Effector memory CD8-positive, alpha-beta T cell (primary cell): Measurements from ENCODE around the gene NFIX.

ENCODE experiments used
- ATAC-seq: fragments of 150-1000 bp; cut with Tn5 transposase; replicated peaks from 2 replicates; pipeline ENCODE4 v1.10.0; 2021; ENCODE audit warnings: mild to moderate bottlenecking, moderate library complexity
- DNase-seq, 3 experiments: peaks; one replicate each; pipeline ENCODE4 v3.0.0; 2021
- H3K27ac Mint-ChIP-seq, 2 donors: one replicate each; pipeline ENCODE4 v1.8.0; 2022; ENCODE audit warnings: mild to moderate bottlenecking in 2 of 2, mixed read lengths in 2 of 2, moderate library complexity in 2 of 2
- H3K27me3 Mint-ChIP-seq, 2 donors: one replicate each; pipeline ENCODE4 v1.8.0; 2022; ENCODE audit warnings: mixed read lengths in 2 of 2
- H3K36me3 Mint-ChIP-seq: one replicate; pipeline ENCODE4 v1.8.0; 2022; ENCODE audit warnings: mild to moderate bottlenecking, moderate library complexity, mixed read lengths; ENCODE audit not compliant: insufficient read depth
- H3K4me1 Mint-ChIP-seq, 2 donors: one replicate each; pipeline ENCODE4 v1.8.0; 2022; ENCODE audit warnings: low read depth in 2 of 2, mixed read lengths in 2 of 2
- H3K4me3 Mint-ChIP-seq, 2 donors: one replicate each; pipeline ENCODE4 v1.8.0; 2022; ENCODE audit warnings: mild to moderate bottlenecking in 2 of 2, mixed read lengths in 2 of 2, moderate library complexity in 2 of 2
- H3K9me3 Mint-ChIP-seq, 2 donors: one replicate each; pipeline ENCODE4 v1.8.0; 2022; ENCODE audit warnings: mixed read lengths in 2 of 2

The NFIX gene

DNA sequence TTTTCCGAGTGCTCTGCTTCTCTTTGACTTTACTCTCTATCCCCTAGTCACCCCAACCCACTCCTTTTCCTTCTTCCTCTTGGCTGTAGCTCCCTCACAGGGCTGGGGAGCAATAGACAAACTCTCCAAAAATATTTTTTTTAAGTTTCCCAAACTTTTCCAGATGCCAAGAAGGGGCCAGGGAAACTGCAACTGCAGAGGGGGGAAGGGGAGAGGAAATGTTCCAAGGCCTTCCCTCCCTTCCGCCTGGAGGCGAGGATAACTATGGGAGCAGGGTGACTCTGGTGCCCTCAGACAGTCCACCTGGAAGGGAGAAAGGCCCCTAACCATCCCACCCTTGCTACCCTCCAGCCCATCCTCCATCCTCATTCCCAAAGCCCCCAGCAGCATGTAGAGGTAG lies 58.0 kb downstream of the NFIX start:
- Mint-ChIP-seq H3K27ac (no peak overlapping the region), H3K4me1 (peaks cover 8 to 10% of the 10 kb centered on the region in 2 donors), H3K36me3 (no peaks in the 10 kb centered on the region), H3K27me3 (peaks cover 0 to 45% of the 10 kb centered on the region in 2 donors), H3K4me3 (no peak overlapping the region), H3K9me3 (no peaks in the 10 kb centered on the region)
- ATAC-seq (no peak), DNase-seq (no peak)

DNA sequence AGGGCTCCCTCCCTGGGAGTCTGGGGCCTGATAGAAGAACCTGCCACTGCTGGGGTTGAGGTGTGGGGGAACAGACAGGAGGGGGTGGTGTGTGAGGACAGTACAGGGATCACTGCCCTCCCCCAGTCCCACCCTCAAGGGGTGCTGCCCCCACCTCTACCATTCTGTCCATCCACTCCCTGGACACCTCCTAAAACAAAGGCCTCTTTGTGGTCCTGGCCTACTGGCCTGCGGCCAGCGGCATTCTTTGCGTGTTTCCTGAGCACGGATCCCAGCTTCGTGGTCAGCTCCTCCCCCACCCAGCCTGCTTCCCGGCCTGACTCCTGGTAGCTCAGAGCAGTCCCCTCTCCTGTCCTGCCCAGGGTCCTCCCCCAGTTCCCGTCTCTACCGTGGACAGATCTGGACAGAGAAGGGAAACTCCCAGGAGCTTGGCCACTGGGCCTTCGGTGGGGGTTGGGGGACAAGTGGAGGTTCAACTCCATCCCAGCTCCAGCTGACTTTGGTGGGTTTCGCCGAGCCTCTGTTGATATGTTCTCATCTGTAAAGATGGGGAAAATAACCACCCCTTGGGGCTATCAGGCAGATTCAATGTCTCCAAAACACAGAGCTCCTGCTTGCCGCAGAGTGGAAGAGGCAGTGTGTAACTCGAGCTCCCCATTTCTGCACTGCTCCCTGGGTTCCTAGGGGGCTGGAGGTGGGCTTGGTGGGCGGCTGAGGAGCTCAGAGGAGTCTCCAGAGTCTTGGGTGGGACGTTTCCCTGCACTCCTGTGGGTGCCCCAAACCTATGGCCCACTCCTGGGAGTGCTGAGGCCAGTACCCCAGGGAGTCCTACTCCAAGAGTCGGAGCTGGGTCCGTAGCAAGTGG lies 58.7 kb downstream of the NFIX start:
- no peak overlapping the region for H3K4me3 Mint-ChIP-seq

DNA sequence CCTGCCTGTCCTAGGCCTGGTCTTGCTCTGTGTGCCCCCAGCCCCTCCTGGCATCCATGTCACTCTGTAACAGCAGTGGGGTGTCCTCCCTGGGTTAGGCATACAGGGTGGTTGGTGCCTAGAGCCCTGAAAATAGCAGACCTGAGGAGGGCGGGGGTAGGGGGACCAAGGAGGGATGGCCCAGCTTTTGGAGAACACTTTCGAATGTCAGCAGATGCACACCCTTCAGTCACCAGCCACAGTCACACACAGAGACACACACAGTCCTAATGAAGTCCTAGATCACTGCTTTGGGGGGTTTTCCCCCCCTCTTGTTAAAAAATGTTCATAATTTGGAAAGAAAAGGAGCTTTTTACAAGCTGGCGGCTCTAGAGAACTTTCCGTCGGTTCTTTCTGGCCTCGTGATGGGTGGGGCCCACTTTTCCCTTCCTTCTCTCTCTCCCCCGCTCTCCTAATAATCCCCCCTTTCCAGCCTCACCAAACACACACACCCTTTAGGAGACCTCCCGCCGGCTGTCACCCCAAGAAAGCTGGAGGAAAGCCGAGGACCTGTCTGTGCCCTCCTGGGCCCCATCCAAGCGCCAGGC lies 59.4 kb downstream of the NFIX start:
- H3K4me3 Mint-ChIP-seq, result no peak overlapping the region
- peaks cover 0 to 52% of the 10 kb centered on the region in 2 donors for H3K27me3 Mint-ChIP-seq
- no peaks in the 10 kb centered on the region for H3K36me3 Mint-ChIP-seq
- peaks cover 7 to 12% of the 10 kb centered on the region in 2 donors for H3K4me1 Mint-ChIP-seq
- ATAC-seq (no peak), DNase-seq (no peak)
- no peaks in the 10 kb centered on the region for H3K9me3 Mint-ChIP-seq
- H3K27ac Mint-ChIP-seq, result no peak overlapping the region

More for the DNA sequence above, 58.7 kb downstream of the NFIX start:
- H3K27ac Mint-ChIP-seq, result no peak overlapping the region
- DNase-seq, result no peak
- no peaks in the 10 kb centered on the region for H3K9me3 Mint-ChIP-seq
- H3K36me3 Mint-ChIP-seq, result no peaks in the 10 kb centered on the region
- ATAC-seq, result no peak
- H3K27me3 Mint-ChIP-seq, result peaks cover 0 to 45% of the 10 kb centered on the region in 2 donors
- H3K4me1 Mint-ChIP-seq, result peaks cover 7 to 10% of the 10 kb centered on the region in 2 donors

DNA sequence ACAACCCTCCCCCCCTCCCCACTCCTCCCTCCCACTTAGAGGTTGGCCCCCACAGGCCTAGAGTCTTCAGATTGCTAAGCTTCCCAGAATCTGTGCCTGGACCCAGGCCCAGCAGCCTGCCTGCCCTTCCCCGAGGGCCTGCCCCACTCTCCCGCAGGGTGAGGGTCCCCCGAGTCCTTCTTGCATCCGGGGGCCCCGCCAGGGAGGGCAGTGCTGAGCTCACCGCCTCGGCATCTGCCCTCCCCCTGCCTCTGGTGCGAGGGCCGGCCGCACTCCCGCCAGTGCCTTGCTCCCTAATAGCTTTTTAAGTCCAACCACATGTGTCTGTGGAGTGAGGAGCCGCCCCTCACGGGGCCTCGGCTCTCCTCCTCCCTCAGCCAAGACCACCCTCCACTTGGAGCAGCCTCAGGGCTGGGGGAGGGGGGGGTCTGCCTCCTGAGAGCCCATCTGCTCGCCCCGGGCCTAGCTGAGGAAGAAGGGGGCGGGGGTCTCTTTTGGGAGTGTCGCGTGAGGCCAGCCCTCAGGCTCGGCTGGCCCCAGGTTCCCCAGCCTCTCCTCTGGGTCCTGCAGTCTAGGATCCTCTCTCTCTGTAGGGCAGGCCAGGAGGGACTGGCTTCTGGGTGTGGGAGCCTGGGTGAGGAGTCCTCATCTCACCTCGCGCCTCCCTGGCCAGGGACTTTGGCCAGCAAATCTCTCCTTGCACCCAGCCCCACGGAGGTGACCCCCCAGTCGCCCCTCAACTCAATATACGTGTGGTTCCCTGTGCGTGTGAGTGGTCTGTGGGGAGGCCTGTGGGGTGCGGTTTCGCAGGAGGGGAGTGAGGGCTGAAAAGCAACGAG lies 60.2 kb downstream of the NFIX start:
- Mint-ChIP-seq H3K4me3 (no peak overlapping the region), H3K27ac (no peak overlapping the region), H3K4me1 (peaks cover 7 to 12% of the 10 kb centered on the region in 2 donors), H3K27me3 (peaks cover 0 to 53% of the 10 kb centered on the region in 2 donors), H3K36me3 (no peaks in the 10 kb centered on the region), H3K9me3 (no peaks in the 10 kb centered on the region)
- DNase-seq (no peak), ATAC-seq (no peak)

DNA sequence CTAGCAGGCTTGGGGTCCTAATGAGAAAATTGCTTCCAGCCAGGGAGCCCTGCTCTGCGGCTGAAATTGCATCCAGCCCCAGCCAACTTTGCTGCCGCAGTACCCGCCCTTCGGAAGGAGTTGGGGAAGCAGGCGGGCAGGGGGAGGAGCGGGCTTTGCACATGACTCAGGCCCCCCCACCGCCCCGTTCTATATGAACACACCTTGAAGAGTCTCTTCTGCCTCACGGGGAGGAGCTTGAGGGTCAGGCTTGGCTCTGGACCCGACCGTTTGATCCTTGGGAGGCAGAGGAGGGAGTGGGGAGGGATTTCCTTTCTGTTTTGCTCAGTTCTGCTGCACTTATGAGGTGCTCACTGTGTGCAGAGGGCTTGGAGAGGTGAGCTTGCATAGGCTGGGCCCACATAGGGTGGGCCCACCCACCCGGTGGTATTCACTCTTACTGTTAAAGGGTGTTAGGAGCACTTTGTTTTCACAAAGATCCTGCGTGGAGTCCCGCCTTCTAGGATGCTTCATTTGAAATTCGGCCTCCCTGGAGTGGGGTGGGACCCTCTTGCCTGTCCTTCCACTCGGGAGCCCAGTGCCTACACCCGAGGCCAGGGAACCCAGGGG lies 60.9 kb downstream of the NFIX start:
- H3K27ac Mint-ChIP-seq, result no peak overlapping the region
- DNase-seq (no peak), ATAC-seq (no peak)
- H3K36me3 Mint-ChIP-seq, result peaks cover 1% of the 10 kb centered on the region
- H3K4me3 Mint-ChIP-seq, result no peak overlapping the region
- no peaks in the 10 kb centered on the region for H3K9me3 Mint-ChIP-seq
- H3K4me1 Mint-ChIP-seq, result peaks cover 8 to 14% of the 10 kb centered on the region in 2 donors
- peaks cover 0 to 51% of the 10 kb centered on the region in 2 donors for H3K27me3 Mint-ChIP-seq

DNA sequence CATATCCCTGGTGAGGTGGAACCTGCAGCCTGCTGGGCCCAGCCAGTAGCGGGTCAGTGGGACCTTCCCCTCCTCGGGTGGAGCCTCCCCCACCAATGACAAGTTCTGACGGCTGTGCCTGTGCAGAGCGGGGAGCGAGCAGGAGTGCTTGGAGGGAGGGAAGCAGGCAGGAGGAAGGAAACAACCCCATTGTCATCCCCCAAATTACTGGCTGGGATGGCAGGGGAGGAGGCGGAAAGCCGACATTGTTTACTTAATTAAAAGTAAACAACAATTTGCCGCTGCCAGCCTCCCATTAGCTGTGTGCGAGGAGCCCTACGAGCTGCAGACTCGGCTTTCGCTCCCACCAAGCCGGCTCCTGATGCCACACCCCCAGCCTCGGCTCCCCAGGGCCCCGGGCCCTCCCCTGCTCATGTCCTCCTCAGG lies 61.9 kb downstream of the NFIX start:
- peaks cover 0 to 47% of the 10 kb centered on the region in 2 donors for H3K27me3 Mint-ChIP-seq
- H3K9me3 Mint-ChIP-seq, result no peaks in the 10 kb centered on the region
- no peak overlapping the region for H3K27ac Mint-ChIP-seq
- no peak overlapping the region for H3K4me3 Mint-ChIP-seq
- peaks cover 5% of the 10 kb centered on the region for H3K36me3 Mint-ChIP-seq
- no peak for DNase-seq
- peaks cover 4 to 10% of the 10 kb centered on the region in 2 donors for H3K4me1 Mint-ChIP-seq
- ATAC-seq, result no peak

DNA sequence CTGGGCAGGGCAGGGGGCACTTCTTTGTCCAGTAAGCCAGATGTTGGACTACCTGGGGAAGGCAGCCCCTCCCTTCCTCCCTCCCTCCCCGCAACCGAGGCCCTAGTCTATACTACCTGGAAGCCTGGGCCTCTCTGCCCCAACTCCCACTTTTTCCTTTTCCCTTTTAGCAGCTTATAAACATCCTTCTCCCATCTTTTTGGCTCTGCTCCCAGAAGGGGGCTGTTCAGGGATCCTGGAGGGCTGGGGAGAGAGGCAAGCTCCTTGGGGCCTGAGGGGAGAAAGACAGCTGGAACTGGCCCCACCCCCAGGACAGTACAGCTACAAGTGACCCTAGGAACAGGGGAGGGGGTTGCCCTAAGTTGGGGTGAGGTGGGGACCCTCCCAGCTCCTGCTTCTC lies 62.5 kb downstream of the NFIX start:
- no peak for DNase-seq
- H3K9me3 Mint-ChIP-seq, result no peaks in the 10 kb centered on the region
- peaks cover 4 to 10% of the 10 kb centered on the region in 2 donors for H3K4me1 Mint-ChIP-seq
- no peak overlapping the region for H3K4me3 Mint-ChIP-seq
- peaks cover 0 to 47% of the 10 kb centered on the region in 2 donors for H3K27me3 Mint-ChIP-seq
- peaks cover 5% of the 10 kb centered on the region for H3K36me3 Mint-ChIP-seq
- no peak overlapping the region for H3K27ac Mint-ChIP-seq
- ATAC-seq, result no peak

DNA sequence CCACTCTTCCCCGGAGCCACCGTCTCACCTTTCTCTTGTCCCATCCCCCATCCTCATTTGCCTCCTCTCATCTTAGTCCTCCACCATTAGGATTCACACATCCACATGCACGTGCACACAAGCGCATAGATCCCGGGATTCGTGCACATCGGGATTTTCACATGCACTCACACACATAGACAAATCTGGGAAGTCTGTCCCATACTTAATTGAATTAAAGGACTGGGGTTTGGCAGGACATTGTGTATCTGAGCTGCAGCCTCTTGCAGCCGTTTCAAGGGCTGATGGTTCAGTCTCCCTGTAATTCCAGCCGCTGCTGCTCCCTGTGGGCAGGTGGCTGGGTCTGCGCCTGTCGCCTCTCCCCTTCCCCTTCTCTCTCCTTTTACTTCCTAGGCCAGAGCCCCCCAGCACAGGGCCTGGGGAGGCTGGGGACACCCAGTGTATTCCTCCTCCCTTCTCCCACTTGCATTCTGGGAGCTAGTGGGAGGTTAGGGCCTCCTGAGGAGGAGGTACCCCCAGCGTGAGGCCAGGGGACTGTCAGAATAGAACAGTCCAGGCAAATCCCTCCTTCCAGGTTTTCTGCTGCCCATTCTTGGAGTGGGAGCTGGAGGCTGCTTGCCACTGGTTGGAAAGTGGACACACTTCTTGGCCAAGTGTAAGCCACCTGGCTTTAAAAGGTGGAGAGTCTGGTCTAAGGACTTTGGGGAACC lies 63.8 kb downstream of the NFIX start:
- Mint-ChIP-seq H3K4me1 (peaks cover 4 to 10% of the 10 kb centered on the region in 2 donors), H3K36me3 (peaks cover 5% of the 10 kb centered on the region), H3K4me3 (peak overlapping the region in 1 of 2 donors; percentile 28), H3K27ac (peak overlapping the region in 1 of 2 donors; percentile 25), H3K9me3 (no peaks in the 10 kb centered on the region), H3K27me3 (peaks cover 0 to 46% of the 10 kb centered on the region in 2 donors)
- DNase-seq (no peak), ATAC-seq (no peak)

DNA sequence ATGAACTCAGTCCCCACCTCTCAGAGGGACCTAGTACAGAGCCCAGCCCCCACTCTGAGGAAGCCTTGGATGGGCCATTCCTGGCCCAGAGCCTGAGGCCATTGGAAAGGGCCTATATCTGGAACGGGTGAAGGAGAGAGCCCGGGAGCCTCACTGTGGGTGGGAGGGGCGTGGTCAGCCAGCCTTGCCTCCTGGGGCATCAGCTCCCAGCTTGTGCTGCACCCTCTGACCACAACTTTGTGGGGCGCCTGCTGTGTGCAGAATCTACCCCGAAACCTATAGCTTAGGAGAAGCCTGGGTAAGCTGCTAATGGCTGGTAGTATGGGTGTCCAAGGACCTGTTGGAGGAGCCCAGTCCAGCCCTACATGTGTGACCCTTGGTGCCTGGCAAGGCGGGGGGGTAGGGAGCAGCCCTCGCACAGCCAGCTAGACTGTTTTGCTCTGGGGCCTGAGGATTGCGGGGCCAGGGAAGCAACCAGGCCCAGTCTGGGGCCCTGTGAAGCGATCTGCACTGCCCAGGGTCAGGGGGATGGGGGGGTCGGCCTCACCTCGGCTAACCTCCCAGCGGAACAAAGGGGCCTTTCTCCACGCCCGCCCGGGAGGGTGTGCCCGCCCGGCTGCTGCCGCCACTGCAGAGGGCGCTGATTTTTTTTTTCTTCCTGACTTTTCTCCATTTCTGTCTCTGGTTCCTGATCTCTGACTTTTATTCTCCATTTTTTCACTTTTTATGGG lies 65.1 kb downstream of the NFIX start:
- peaks cover 4 to 10% of the 10 kb centered on the region in 2 donors for H3K4me1 Mint-ChIP-seq
- peaks cover 0 to 48% of the 10 kb centered on the region in 2 donors for H3K27me3 Mint-ChIP-seq
- ATAC-seq (no peak), DNase-seq (no peak)
- H3K4me3 Mint-ChIP-seq, result peak overlapping the region; percentile 81 to 86
- H3K36me3 Mint-ChIP-seq, result peaks cover 5% of the 10 kb centered on the region
- H3K27ac Mint-ChIP-seq, result no peak overlapping the region
- no peaks in the 10 kb centered on the region for H3K9me3 Mint-ChIP-seq

DNA sequence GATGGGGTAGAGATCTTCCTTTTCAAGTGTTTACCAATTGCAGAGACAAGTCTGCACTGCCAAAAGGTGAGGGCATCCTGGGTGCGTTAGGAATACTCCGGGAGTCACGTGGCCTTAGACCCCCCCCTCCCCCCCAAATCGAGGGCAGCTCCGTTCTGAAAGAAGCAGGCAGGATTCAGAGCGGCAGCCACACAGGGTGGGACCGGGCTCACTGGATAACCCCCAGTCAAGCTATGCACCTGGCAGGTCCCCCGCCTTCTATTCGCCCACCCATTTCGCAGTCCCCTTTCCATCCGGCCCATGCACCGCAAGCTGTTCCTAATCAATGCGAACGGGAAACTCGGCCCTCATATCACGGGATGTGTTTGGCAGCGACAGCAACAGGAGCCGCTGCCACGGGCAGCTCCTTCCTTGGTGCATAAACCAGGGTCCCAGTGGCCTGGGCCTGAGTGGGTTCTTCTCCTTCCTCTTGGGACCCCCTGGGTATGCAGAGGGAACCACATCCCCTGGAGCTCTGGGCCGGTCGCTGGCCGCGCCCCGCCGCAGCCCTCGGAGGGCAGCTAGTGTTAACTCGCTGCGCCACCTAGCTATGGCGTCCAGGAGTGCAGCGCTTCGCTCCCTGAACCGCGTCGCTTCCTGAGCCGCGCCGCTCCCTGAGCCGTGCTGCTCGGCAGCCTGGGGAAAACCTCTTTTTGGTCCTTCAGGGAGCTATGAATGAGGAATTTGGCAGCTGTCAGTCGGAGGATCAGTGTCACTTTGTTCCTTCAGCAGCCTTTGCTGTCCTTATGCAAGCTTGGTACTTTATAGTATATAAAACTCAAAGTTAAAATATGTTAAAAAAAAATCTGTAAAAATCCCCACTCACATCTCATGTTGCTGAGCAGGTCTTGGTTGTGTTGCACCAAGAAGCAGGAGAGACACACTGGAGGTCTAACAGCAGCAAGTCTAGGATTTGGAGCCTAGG lies 66.0 kb downstream of the NFIX start:
- peak overlapping the region; percentile 81 to 86 for H3K4me3 Mint-ChIP-seq
- H3K36me3 Mint-ChIP-seq, result peaks cover 5% of the 10 kb centered on the region
- ATAC-seq (peak; percentile 98), DNase-seq (peak; percentile 72 to 80 (median 72))
- H3K27me3 Mint-ChIP-seq, result peaks cover 0 to 43% of the 10 kb centered on the region in 2 donors
- H3K27ac Mint-ChIP-seq, result peak overlapping the region in 1 of 2 donors; percentile 29
- peaks cover 4 to 10% of the 10 kb centered on the region in 2 donors for H3K4me1 Mint-ChIP-seq
- H3K9me3 Mint-ChIP-seq, result no peaks in the 10 kb centered on the region

DNA sequence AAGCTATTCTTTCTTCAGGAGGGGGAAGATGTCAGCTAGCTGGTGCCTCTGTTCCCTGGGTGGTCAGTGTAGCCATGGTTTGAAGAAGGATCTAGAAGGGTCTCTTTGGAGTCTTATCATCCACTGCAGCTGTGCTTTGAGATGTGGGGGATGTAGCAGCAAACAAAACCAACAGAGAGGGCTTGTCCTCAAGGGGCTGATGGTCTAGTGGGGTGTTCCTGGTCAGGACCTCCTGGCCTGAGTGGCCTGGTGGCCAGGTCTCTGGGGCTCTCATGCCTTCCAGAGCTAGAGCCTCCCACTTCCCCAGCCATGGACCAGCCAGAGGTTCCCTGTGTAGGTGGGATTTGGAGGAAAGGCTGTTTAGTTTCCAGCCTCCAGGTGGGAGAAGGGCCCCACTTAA lies 67.0 kb downstream of the NFIX start:
- peaks cover 0 to 43% of the 10 kb centered on the region in 2 donors for H3K27me3 Mint-ChIP-seq
- ATAC-seq, result no peak
- no peak overlapping the region for H3K4me3 Mint-ChIP-seq
- H3K4me1 Mint-ChIP-seq, result peaks cover 4 to 10% of the 10 kb centered on the region in 2 donors
- no peak for DNase-seq
- no peaks in the 10 kb centered on the region for H3K9me3 Mint-ChIP-seq
- H3K27ac Mint-ChIP-seq, result no peak overlapping the region
- H3K36me3 Mint-ChIP-seq, result peaks cover 5% of the 10 kb centered on the region
